B cell (primary cell): ENCODE results near the gene PRSS8. TPM values are rescaled to one million over a fixed set of nuclear protein-coding genes. Genes with fewer than 3 reads are reported as not detected.

Source experiments
- ATAC-seq: fragments of 200-7000 bp; cut with Tn5 transposase; one replicate; pipeline ENCODE4 v1.10.0; 2021; ENCODE audit warnings: low read depth, mild to moderate bottlenecking, moderate number of reproducible peaks, moderate library complexity
- CTCF ChIA-PET: fragments of 350-600 bp; sonication (Branson Sonifier 250); formaldehyde crosslinking; loops from one replicate; lab custom pipeline; 2021; ENCODE audit warnings: antibody characterized with exemption, inconsistent platforms; lab: Charles Lee
- POLR2A ChIA-PET: fragments of 350-600 bp; sonication (Branson Sonifier 250); formaldehyde crosslinking; loops from one replicate; lab custom pipeline; 2021; ENCODE audit warnings: antibody characterized with exemption; lab: Charles Lee
- DNase-seq: peaks from one replicate; pipeline ENCODE4 v3.0.0; 2013
- H2AFZ ChIP-seq: 2 replicates; pipeline ENCODE4 v1.6.1; 2012; ENCODE audit warnings: mild to moderate bottlenecking, low read depth, low read length; ENCODE audit not compliant: insufficient read depth, poor library complexity, severe bottlenecking
- H3K27ac ChIP-seq, 2 donors: 1 replicate in 1 of 2; 2 replicates in 1 of 2; pipeline ENCODE4 v1.5.1; 2012 to 2013; ENCODE audit warnings: low read length in 2 of 2, mild to moderate bottlenecking in 2 of 2, moderate library complexity in 1 of 2
- H3K27me3 ChIP-seq, 4 experiments: fragments of 200-600 bp in 1 of 4; sonication (generic) in 1 of 4; replicated peaks in 1 of 4; 1 replicate in 2 of 4; 2 replicates in 2 of 4; pipeline versions ENCODE4 v1.6.1 to v1.7.0; 2013 to 2016; ENCODE audit warnings: low read length in 3 of 4, mild to moderate bottlenecking in 2 of 4, mixed read lengths in 1 of 4, moderate library complexity in 1 of 4; ENCODE audit not compliant: insufficient read depth in 4 of 4, control insufficient read depth in 3 of 4; ENCODE audit errors: control extremely low read depth in 1 of 4
- H3K36me3 ChIP-seq, 2 experiments: replicated peaks in 1 of 2; 1 replicate in 1 of 2; 2 replicates in 1 of 2; pipeline versions ENCODE4 v1.6.1 to v1.7.1; 2013; ENCODE audit warnings: low read length in 1 of 2; ENCODE audit not compliant: insufficient read depth in 2 of 2, control insufficient read depth in 1 of 2; ENCODE audit errors: control extremely low read depth in 1 of 2, extremely low read depth in 1 of 2
- H3K4me1 ChIP-seq, 2 donors: fragments of 200-600 bp in 1 of 2; sonication (generic) in 1 of 2; 1 replicate in 1 of 2; 2 replicates in 1 of 2; pipeline versions ENCODE4 v1.5.1 to v1.6.1; 2013 to 2017; ENCODE audit warnings: low read length in 2 of 2; ENCODE audit not compliant: control insufficient read depth in 2 of 2, insufficient read depth in 2 of 2
- H3K4me2 ChIP-seq: replicated peaks from 2 replicates; pipeline ENCODE3; 2012; ENCODE audit warnings: mild to moderate bottlenecking, low read depth, low read length; ENCODE audit not compliant: poor library complexity, severe bottlenecking
- H3K4me3 ChIP-seq, 5 experiments: fragments of 200-600 bp in 1 of 5; sonication (generic) in 1 of 5; 1 replicate in 3 of 5; 2 replicates in 2 of 5; pipeline versions ENCODE4 v1.5.1 to v1.7.0; 2011 to 2016; ENCODE audit warnings: low read length in 4 of 5, mild to moderate bottlenecking in 4 of 5, low read depth in 2 of 5, control low read depth in 1 of 5, moderate library complexity in 1 of 5; ENCODE audit not compliant: insufficient read depth in 1 of 5; ENCODE audit errors: control extremely low read depth in 1 of 5, extremely low read depth in 1 of 5
- H3K79me2 ChIP-seq: fragments of 200-600 bp; sonication (generic); one replicate; pipeline ENCODE4 v1.6.0; 2016; ENCODE audit warnings: low read length; ENCODE audit not compliant: control insufficient read depth, insufficient read depth
- H3K9ac ChIP-seq: fragments of 200-600 bp; sonication (generic); 2 replicates; pipeline ENCODE4 v1.6.1; 2017; ENCODE audit warnings: mild to moderate bottlenecking, low read length, moderate library complexity
- H3K9me3 ChIP-seq, 3 donors: one replicate each; pipeline versions ENCODE4 v1.6.1 to v1.7.1; 2013; ENCODE audit warnings: low read length in 2 of 3; ENCODE audit not compliant: control insufficient read depth in 2 of 3, insufficient read depth in 1 of 3; ENCODE audit errors: control extremely low read depth in 1 of 3
- H4K20me1 ChIP-seq: 2 replicates; pipeline ENCODE4 v1.6.0; 2012; ENCODE audit warnings: mild to moderate bottlenecking, low read length; ENCODE audit not compliant: insufficient read depth, control insufficient read depth, poor library complexity, severe bottlenecking
- H3K27ac Mint-ChIP-seq: one replicate; pipeline ENCODE4 v1.8.0; 2021; ENCODE audit warnings: mixed read lengths
- H3K27me3 Mint-ChIP-seq: one replicate; pipeline ENCODE4 v1.8.0; 2021; ENCODE audit warnings: mixed read lengths
- H3K4me1 Mint-ChIP-seq: one replicate; pipeline ENCODE4 v1.8.0; 2021; ENCODE audit warnings: mixed read lengths
- H3K4me3 Mint-ChIP-seq: one replicate; pipeline ENCODE4 v1.8.0; 2021; ENCODE audit warnings: mixed read lengths
- H3K9me3 Mint-ChIP-seq: one replicate; pipeline ENCODE4 v1.8.0; 2022; ENCODE audit warnings: mixed read lengths; ENCODE audit not compliant: insufficient read depth
- EZH2 ChIP-seq: IDR thresholded peaks from 2 replicates; pipeline ENCODE4 v1.6.1; 2012; ENCODE audit warnings: borderline replicate concordance, low read depth, mild to moderate bottlenecking, moderate library complexity, low read length; ENCODE audit not compliant: insufficient read depth, poor library complexity, severe bottlenecking
- WGBS: methylation state at CpG from one replicate; pipeline ENCODE4 v1.1.5; 2013; ENCODE audit warnings: missing lambda C conversion rate; ENCODE audit not compliant: insufficient coverage; 5-methylcytosine and 5-hydroxymethylcytosine counted together
- intact Hi-C: fragments of 100-400 bp; cut with micrococcal nuclease; formaldehyde crosslinking; loops from one replicate; pipeline ENCODE4 v1.10.0; 2022
- polyA plus RNA-seq: library from polyadenylated mRNA; depleted of rRNA; stranded (reverse); fragments of >200 nt; gene quantifications from 2 replicates; pipeline ENCODE4 v1.2.3, GENCODE V29; 2012
- total RNA-seq, 2 donors: library from RNA; stranded (reverse); fragments of 120-200 nt in 1 of 2; gene quantifications; 1 replicate in 1 of 2; 2 replicates in 1 of 2; pipeline versions ENCODE4 v1.2.3 to v1.2.4, GENCODE V29; 2013 to 2022
- TF ChIP-seq, protein P1 (sequence below): fragments of 200-600 bp; IDR thresholded peaks from one replicate; pipeline ENCODE4 v1.8.0; 2022; ENCODE audit warnings: antibody characterized with exemption, mild to moderate bottlenecking

PRSS8 gene
- total and polyA plus RNA-seq, 2 donors (not counting 1 experiment from before 2014, with no cell fraction given): not detected

DNA sequence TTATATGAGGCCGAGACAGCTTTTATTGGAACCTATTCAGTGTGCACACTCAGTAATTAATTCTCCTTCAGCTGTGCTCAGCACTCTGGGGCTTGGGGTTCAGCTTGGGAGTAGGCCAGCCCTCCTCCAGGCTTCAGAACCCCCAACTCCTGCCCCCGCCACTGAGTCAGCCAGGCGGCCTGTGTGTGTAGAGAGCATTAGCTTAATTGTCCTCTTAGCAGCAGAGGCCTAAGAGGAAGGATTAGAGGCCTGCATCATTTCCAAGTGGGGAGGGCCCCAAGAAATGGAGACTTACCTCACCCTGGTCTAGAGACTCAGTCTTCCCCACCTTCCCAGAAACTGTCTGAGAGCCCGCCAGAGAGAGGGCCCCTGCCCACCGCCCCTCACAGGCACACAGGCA is 47.6 kb downstream of the PRSS8 start:
- peaks cover 15% of the 10 kb centered on the region for H3K79me2 ChIP-seq
- Mint-ChIP-seq H3K27ac (no peak overlapping the region), H3K9me3 (no peaks in the 10 kb centered on the region), H3K27me3 (no peaks in the 10 kb centered on the region), H3K4me3 (no peak overlapping the region), H3K4me1 (peaks cover 4% of the 10 kb centered on the region)
- H2AFZ ChIP-seq: no peak overlapping the region
- H3K9me3 ChIP-seq: no peaks in the 10 kb centered on the region
- no peak overlapping the region for H3K9ac ChIP-seq
- POLR2A ChIA-PET: interaction anchor here (0.6 to 0.7 kb wide), 2 partner anchors 132 to 160 kb away, joined by 3 to 4 read pairs; no protein-coding TSS in a partner anchor
- H4K20me1 ChIP-seq: peaks cover 14% of the 10 kb centered on the region
- H3K4me2 ChIP-seq: no peak overlapping the region
- H3K4me1 ChIP-seq: peaks cover 0 to 2% of the 10 kb centered on the region in 2 donors
- TF ChIP-seq, protein P1, sequence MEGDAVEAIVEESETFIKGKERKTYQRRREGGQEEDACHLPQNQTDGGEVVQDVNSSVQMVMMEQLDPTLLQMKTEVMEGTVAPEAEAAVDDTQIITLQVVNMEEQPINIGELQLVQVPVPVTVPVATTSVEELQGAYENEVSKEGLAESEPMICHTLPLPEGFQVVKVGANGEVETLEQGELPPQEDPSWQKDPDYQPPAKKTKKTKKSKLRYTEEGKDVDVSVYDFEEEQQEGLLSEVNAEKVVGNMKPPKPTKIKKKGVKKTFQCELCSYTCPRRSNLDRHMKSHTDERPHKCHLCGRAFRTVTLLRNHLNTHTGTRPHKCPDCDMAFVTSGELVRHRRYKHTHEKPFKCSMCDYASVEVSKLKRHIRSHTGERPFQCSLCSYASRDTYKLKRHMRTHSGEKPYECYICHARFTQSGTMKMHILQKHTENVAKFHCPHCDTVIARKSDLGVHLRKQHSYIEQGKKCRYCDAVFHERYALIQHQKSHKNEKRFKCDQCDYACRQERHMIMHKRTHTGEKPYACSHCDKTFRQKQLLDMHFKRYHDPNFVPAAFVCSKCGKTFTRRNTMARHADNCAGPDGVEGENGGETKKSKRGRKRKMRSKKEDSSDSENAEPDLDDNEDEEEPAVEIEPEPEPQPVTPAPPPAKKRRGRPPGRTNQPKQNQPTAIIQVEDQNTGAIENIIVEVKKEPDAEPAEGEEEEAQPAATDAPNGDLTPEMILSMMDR: no peak
- no peak for TF ChIP-seq EZH2
- peaks cover 0 to 18% of the 10 kb centered on the region in 2 experiments for H3K36me3 ChIP-seq
- CTCF ChIA-PET: no interaction called here
- no peaks in the 10 kb centered on the region for H3K27me3 ChIP-seq
- no peak overlapping the region for H3K27ac ChIP-seq
- no CpG with 5 or more reads among the region's 5 CpGs for WGBS
- intact Hi-C loops: no loop called here
- no peak for DNase-seq
- ATAC-seq: no peak
- H3K4me3 ChIP-seq: no peak overlapping the region

DNA sequence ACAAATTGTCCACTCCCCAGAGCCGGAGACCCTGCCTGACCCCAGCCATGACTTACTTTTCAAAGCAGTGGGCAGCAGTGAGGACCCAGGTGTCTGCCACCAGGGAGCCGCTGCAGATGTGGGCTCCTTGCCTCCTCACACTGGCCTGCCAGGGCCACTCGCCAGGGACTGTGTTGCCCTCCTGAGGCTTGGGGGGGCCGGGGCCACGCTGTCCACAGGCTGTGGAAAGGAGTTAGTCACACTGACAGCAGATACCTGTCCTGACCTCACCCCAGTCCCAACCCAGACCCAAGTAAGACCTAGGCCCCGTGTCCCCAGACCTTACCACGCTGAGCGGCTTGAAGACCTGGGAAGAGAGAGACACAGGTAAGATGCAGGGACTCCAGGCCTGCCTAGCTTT is 48.0 kb downstream of the PRSS8 start:
- 96% methylated on average over 5 of the region's 8 CpGs for WGBS
- TF ChIP-seq EZH2: no peak
- TF ChIP-seq, protein P1: no peak
- intact Hi-C loops: no loop called here
- Histone ChIP-seq H3K27me3 (no peaks in the 10 kb centered on the region), H3K27ac (no peak overlapping the region), H3K79me2 (peaks cover 20% of the 10 kb centered on the region), H4K20me1 (peaks cover 19% of the 10 kb centered on the region), H3K9ac (no peak overlapping the region), H3K4me2 (no peak overlapping the region), H2AFZ (no peak overlapping the region), H3K4me3 (no peak overlapping the region), H3K4me1 (no peaks in the 10 kb centered on the region), H3K36me3 (peaks cover 0 to 18% of the 10 kb centered on the region in 2 experiments), H3K9me3 (no peaks in the 10 kb centered on the region)
- Mint-ChIP-seq H3K4me3 (no peak overlapping the region), H3K27ac (no peak overlapping the region), H3K4me1 (peaks cover 1% of the 10 kb centered on the region), H3K27me3 (no peaks in the 10 kb centered on the region), H3K9me3 (no peaks in the 10 kb centered on the region)
- ChIA-PET POLR2A (interaction anchor here (0.7 kb wide), 1 partner anchor 133 kb away, joined by 3 read pairs; no protein-coding TSS in a partner anchor), CTCF (no interaction called here)
- ATAC-seq: no peak
- no peak for DNase-seq
